ENCODE data around the gene REEP2. TPM values are rescaled to one million over a fixed set of nuclear protein-coding genes. Genes with fewer than 3 reads are reported as not detected.
"Not testable (repeated sequence)": the region's sequence is repeated elsewhere in the genome, so short reads cannot be mapped to it uniquely, and the experiment has no call there.

Gene REEP2, protein sequence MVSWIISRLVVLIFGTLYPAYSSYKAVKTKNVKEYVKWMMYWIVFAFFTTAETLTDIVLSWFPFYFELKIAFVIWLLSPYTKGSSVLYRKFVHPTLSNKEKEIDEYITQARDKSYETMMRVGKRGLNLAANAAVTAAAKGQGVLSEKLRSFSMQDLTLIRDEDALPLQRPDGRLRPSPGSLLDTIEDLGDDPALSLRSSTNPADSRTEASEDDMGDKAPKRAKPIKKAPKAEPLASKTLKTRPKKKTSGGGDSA
- total RNA-seq (8.1 TPM), polyA plus RNA-seq (ENCODE audit: insufficient read depth in 1 of 8, insufficient read length in 8 of 8, low replicate concordance in 1 of 8) (10 to 100 TPM in 7 of 8 donors, 1 to 10 TPM in 1; 9.0 to 23.2 (median 15.3) TPM)
- long read RNA-seq, donor 1, partial matches to known transcripts: 0 of 1 reads
- long read RNA-seq, donor 1, other reads (novel, unspliced or antisense): 0 of 1 reads
- long read RNA-seq, donor 2: 0 reads
- long read RNA-seq, donor 3, transcript REEP2-202 (8 exons, 2,170 nt): major isoform, 9 of 10 reads
- long read RNA-seq, donor 3, partial matches to known transcripts: 0 of 10 reads
- long read RNA-seq, donor 3, other reads (novel, unspliced or antisense): 0 of 10 reads
- long read RNA-seq, donor 4, partial matches to known transcripts: 0 of 4 reads
- long read RNA-seq, donor 4, other reads (novel, unspliced or antisense): 0 of 4 reads
- long read RNA-seq, donor 5, partial matches to known transcripts: 0 of 2 reads
- long read RNA-seq, donor 5, other reads (novel, unspliced or antisense): 0 of 2 reads
- long read RNA-seq, donor 6, transcript REEP2-202 (8 exons, 2,170 nt): major isoform, 5 of 6 reads
- long read RNA-seq, donor 6, partial matches to known transcripts: 0 of 6 reads
- long read RNA-seq, donor 6, other reads (novel, unspliced or antisense): 0 of 6 reads
- long read RNA-seq, donor 7, partial matches to known transcripts: 0 of 2 reads
- long read RNA-seq, donor 7, other reads (novel, unspliced or antisense): 0 of 2 reads
- long read RNA-seq, donor 8, partial matches to known transcripts: 0 of 3 reads
- long read RNA-seq, donor 8, other reads (novel, unspliced or antisense): 0 of 3 reads
- long read RNA-seq, donor 9, partial matches to known transcripts: 0 of 3 reads
- long read RNA-seq, donor 9, other reads (novel, unspliced or antisense): 0 of 3 reads
- long read RNA-seq, donor 10, partial matches to known transcripts: 0 of 4 reads
- long read RNA-seq, donor 10, other reads (novel, unspliced or antisense): 0 of 4 reads
- long read RNA-seq, donor 11, partial matches to known transcripts: 0 of 1 reads
- long read RNA-seq, donor 11, other reads (novel, unspliced or antisense): 0 of 1 reads

DNA sequence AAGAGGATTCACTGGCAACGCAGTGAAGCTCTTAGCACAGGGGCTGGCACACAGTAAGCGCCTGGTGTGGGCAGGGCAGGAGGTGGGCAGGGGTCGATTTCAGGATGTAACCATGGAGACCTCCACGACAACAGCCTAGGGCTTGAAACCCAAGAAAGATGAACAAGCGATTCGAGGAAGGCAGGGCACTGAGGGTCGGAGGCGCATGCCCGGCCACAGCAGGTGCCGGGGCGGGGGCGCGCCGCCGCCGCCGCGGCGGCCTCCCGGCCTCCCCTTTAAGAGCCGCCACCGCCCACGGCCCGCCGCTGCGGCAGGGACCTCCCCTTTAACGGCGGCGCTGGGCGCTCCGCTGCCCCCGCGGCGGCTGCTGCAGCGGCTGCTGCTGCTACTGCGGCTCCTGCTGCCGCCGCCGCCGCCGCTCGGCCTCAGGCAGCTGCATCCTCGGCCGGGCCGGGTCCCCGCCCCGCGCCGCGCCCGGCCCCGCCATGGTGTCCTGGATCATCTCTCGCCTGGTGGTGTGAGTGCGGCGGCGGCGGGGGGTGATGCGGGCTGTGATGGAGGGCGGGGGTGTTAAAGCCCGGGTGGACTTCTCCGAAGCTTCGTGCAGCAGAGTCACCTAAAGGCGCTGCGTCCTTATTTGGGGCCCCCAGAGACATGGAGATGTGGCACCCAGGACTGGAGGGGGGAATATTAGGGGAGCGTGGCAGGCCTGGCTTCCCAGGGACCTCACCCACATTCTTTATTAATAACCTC, at the start of gene REEP2:
REEP2 (plus strand) TSS at position 334 of the 753 bp plus-strand sequence; CDS start at position 486, 152 bp downstream.
- DNase-seq: peak; percentile 67
- Histone ChIP-seq H3K9me3 (replicated peaks; ENCODE audit: control insufficient read depth, low read depth, low read length) (no peaks in the 10 kb centered on the region), H3K27ac (ENCODE audit: low read length) (peak within 1 kb of the TSS; percentile 59), H3K27me3 (ENCODE audit: control insufficient read depth, insufficient read depth, low read length) (no peaks in the 10 kb centered on the region), H3K36me3 (ENCODE audit: control insufficient read depth, insufficient read depth, low read length) (peaks cover 14% of the 10 kb centered on the region), H3K4me1 (ENCODE audit: control insufficient read depth, insufficient read depth, low read length) (peaks cover 16% of the 10 kb centered on the region), H3K4me3 (ENCODE audit: low read length) (peak within 1 kb of the TSS; percentile 44)
- WGBS (ENCODE audit: insufficient coverage): under 1% methylated on average over 57 of the region's 65 CpGs

DNA sequence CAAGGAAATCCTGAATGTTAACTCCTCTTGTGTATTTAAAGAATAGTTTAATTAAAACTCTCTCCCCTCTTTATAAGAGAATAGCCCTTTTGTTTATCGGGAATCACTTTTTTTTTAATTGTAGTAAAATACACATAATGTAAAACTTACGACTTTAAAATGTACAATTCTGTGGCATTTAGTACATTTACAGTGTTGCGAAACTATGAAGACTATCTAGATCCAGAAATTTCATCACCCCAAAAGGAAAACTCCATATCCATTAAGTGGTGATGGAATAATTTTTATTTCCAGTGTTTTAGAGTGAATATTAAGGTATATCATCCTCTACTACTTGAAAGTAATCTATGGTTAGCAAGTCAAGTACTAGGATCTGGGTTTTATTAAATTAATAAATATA, 49.5 kb upstream of the REEP2 start:
- WGBS (ENCODE audit: insufficient coverage): no CpG with 5 or more reads among the region's 3 CpGs
- Histone ChIP-seq H3K36me3 (ENCODE audit: control insufficient read depth, insufficient read depth, low read length) (peaks cover 42% of the 10 kb centered on the region), H3K4me3 (ENCODE audit: low read length) (no peak overlapping the region), H3K4me1 (ENCODE audit: control insufficient read depth, insufficient read depth, low read length) (peaks cover 12% of the 10 kb centered on the region), H3K27ac (ENCODE audit: low read length) (no peak overlapping the region), H3K9me3 (replicated peaks; ENCODE audit: control insufficient read depth, low read depth, low read length) (no peaks in the 10 kb centered on the region), H3K27me3 (ENCODE audit: control insufficient read depth, insufficient read depth, low read length) (no peaks in the 10 kb centered on the region)
- DNase-seq: no peak

DNA sequence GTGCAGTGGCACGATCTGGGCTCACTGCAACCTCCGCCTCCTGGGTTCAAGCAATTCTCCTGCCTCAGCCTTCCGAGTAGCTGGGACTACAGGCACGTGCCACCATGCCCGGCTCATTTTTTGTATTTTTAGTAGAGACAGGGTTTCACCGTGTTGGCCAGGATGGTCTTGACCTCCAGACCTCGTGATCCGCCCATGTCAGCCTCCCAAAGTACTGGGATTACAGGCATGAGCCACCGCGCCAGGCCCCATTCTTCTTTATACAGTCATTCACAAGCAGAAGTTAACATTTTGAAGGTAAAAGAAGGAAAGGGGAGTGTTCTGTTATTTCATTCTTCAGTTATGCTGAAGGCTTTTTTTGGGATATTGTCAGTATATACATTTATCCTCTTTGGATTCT, 48.9 kb upstream of the REEP2 start:
- not testable (repeated sequence) for H3K27me3 ChIP-seq (ENCODE audit: control insufficient read depth, insufficient read depth, low read length); DNase-seq; H3K9me3 ChIP-seq (replicated peaks; ENCODE audit: control insufficient read depth, low read depth, low read length); H3K4me3 ChIP-seq (ENCODE audit: low read length); H3K27ac ChIP-seq (ENCODE audit: low read length)
- Histone ChIP-seq H3K36me3 (ENCODE audit: control insufficient read depth, insufficient read depth, low read length) (peaks cover 44% of the 10 kb centered on the region), H3K4me1 (ENCODE audit: control insufficient read depth, insufficient read depth, low read length) (peaks cover 12% of the 10 kb centered on the region)
- WGBS (ENCODE audit: insufficient coverage): 100% methylated on average over 3 of the region's 10 CpGs

DNA sequence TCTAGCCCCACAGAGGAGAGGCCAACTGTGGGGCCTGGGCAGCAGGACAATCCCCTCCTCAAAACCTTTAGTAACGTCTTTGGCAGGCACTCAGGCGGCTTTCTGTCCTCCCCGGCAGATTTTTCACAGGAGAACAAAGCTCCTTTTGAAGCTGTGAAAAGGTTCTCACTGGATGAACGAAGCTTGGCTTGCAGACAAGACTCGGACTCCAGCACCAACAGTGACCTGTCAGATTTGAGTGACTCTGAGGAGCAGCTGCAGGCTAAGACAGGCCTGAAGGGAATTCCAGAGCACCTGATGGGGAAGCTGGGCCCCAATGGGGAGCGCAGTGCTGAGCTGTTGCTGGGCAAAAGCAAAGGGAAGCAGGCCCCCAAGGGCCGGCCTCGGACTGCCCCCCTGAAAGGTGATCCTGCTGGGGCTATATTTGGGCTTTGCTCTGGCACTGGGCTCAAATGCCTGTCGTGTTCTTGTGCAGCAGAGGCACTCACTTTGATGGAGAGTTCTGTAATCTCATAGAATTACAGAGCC, 46.9 kb upstream of the REEP2 start:
- H3K27ac ChIP-seq (ENCODE audit: low read length): peak overlapping the region; percentile 87
- H3K27me3 ChIP-seq (ENCODE audit: control insufficient read depth, insufficient read depth, low read length): no peaks in the 10 kb centered on the region
- H3K9me3 ChIP-seq (replicated peaks; ENCODE audit: control insufficient read depth, low read depth, low read length): no peaks in the 10 kb centered on the region
- peak; percentile 86 for DNase-seq
- WGBS (ENCODE audit: insufficient coverage): 68% methylated on average over 8 of the region's 9 CpGs
- peak overlapping the region; percentile 22 for H3K4me3 ChIP-seq (ENCODE audit: low read length)
- H3K36me3 ChIP-seq (ENCODE audit: control insufficient read depth, insufficient read depth, low read length): peaks cover 45% of the 10 kb centered on the region
- peaks cover 12% of the 10 kb centered on the region for H3K4me1 ChIP-seq (ENCODE audit: control insufficient read depth, insufficient read depth, low read length)

DNA sequence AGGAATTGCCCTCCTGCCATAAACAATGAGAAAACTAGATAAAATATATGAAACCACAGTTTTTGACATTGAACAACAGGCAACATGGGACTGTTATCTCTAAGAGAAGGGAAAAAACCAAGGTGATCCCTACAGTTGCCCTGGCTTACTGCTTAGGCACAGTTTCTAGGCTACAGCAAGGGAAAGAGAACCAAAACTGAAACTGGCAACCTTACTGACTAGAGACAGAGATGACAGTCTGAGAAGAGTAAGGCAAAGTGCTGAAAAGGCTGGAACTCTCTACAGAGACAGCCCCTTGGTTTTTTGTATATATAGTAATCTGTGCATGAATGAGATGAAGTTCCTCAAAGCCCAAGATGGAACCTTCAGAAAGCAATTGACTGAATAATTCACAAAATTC, 36.2 kb upstream of the REEP2 start:
- H3K36me3 ChIP-seq (ENCODE audit: control insufficient read depth, insufficient read depth, low read length): peaks cover 62% of the 10 kb centered on the region
- no peak overlapping the region for H3K27ac ChIP-seq (ENCODE audit: low read length)
- no peaks in the 10 kb centered on the region for H3K9me3 ChIP-seq (replicated peaks; ENCODE audit: control insufficient read depth, low read depth, low read length)
- DNase-seq: peak; percentile 27
- no peak overlapping the region for H3K4me3 ChIP-seq (ENCODE audit: low read length)
- H3K4me1 ChIP-seq (ENCODE audit: control insufficient read depth, insufficient read depth, low read length): no peaks in the 10 kb centered on the region
- H3K27me3 ChIP-seq (ENCODE audit: control insufficient read depth, insufficient read depth, low read length): no peaks in the 10 kb centered on the region

DNA sequence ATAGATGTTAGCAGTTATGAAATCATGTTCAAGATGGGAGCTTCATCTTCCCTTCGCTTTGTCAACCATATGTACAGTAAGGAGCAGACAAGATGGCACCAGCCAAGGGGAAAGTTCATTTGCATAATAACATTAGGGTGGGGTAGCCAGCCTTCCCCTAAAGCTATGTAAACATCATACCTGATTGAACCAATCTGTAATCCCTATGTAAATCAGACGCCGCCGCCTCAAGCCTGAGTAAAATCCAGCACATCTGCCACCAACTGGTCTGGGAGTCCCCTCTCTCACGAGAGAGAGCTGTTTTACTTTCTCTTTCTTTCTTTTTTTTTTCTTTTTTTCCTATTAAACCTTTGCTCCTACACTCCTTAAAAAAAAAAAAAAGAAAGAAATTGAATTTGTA, 30.8 kb upstream of the REEP2 start:
- Histone ChIP-seq H3K27me3 (ENCODE audit: control insufficient read depth, insufficient read depth, low read length) (no peaks in the 10 kb centered on the region), H3K9me3 (replicated peaks; ENCODE audit: control insufficient read depth, low read depth, low read length) (no peaks in the 10 kb centered on the region), H3K4me3 (ENCODE audit: low read length) (no peak overlapping the region), H3K4me1 (ENCODE audit: control insufficient read depth, insufficient read depth, low read length) (no peaks in the 10 kb centered on the region), H3K36me3 (ENCODE audit: control insufficient read depth, insufficient read depth, low read length) (peaks cover 41% of the 10 kb centered on the region), H3K27ac (ENCODE audit: low read length) (no peak overlapping the region)
- 89% methylated on average over 3 of the region's 5 CpGs for WGBS (ENCODE audit: insufficient coverage)
- no peak for DNase-seq

DNA sequence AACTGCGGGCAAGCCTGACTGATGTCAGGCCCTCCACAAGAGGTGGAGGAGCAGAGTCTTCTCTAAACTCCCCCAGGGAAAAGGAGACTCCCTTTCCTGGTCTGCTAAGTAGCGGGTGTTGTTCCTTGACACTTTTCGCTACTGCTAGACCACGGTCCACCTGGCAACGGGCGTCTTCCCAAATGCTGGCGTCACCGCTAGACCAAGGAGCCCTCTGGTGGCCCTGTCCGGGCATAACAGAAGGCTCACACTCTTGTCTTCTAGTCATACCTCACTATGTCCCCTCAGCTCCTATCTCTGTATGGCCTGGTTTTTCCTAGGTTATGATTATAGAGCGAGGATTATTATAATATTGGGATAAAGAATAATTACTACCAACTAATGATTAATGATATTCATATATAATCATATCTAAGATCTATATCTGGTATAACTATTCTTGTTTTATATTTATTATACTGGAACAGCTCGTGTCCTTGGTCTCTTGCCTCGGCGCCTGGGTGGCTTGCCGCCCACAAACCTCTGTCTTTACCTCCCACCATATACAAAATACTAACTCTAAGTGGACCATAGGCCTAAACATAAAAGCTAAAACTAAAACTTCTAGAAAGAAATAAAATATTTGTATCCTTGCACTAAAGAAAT, 27.7 kb upstream of the REEP2 start:
- 65% methylated on average over 6 of the region's 14 CpGs for WGBS (ENCODE audit: insufficient coverage)
- not testable (repeated sequence) for H3K4me1 ChIP-seq (ENCODE audit: control insufficient read depth, insufficient read depth, low read length)

DNA sequence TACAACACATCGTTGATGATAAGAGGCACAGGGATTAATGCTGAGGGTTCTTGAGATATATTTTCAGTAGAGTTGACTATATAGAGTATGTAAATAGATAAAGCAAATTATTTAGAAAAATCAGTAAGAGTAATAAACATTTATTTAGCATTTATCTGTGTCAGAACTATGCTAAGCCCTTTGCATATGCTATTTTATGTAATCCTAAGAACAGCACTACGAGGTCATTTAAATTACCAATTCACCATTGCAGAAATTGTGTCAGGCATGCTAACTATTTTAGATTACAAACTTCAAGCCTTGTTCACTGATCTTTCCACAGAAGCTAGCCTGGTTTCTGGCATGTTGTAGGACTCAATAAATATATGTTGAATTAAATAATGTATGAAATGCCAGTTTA, 20.4 kb upstream of the REEP2 start:
- DNase-seq: no peak
- H3K27ac ChIP-seq (ENCODE audit: low read length): no peak overlapping the region

More for the DNA sequence above, 27.7 kb upstream of the REEP2 start:
- H3K36me3 ChIP-seq (ENCODE audit: control insufficient read depth, insufficient read depth, low read length): peaks cover 50% of the 10 kb centered on the region
- DNase-seq; H3K4me3 ChIP-seq (ENCODE audit: low read length); H3K27me3 ChIP-seq (ENCODE audit: control insufficient read depth, insufficient read depth, low read length); H3K27ac ChIP-seq (ENCODE audit: low read length); H3K9me3 ChIP-seq (replicated peaks; ENCODE audit: control insufficient read depth, low read depth, low read length): not testable (repeated sequence)

DNA sequence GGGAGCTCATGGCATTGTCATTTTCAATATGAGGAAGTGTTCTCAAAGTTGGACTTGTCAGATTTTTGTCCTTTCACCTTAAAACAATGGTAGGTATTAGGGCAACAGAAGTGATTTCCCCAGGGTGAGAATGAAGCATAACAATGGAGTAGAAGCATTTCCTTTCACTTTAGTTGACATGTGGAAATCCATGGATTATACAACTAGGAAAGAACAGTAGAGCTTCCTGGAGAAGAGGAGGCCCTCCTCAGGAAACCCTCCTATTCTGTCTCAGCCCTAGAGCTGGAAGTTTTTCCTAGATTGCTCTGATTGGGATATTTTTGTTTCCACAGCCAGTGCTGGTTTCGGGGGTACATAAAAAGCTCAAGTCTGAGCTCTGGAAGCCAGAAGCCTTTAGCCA, 13.8 kb upstream of the REEP2 start:
- H3K4me3 ChIP-seq (ENCODE audit: low read length): no peak overlapping the region
- no peaks in the 10 kb centered on the region for H3K9me3 ChIP-seq (replicated peaks; ENCODE audit: control insufficient read depth, low read depth, low read length)
- no peaks in the 10 kb centered on the region for H3K27me3 ChIP-seq (ENCODE audit: control insufficient read depth, insufficient read depth, low read length)
- no peak overlapping the region for H3K27ac ChIP-seq (ENCODE audit: low read length)
- 100% methylated on average over 1 of the region's 1 CpG for WGBS (ENCODE audit: insufficient coverage)
- peaks cover 73% of the 10 kb centered on the region for H3K36me3 ChIP-seq (ENCODE audit: control insufficient read depth, insufficient read depth, low read length)
- no peaks in the 10 kb centered on the region for H3K4me1 ChIP-seq (ENCODE audit: control insufficient read depth, insufficient read depth, low read length)
- DNase-seq: no peak

More for the DNA sequence above, 20.4 kb upstream of the REEP2 start:
- Histone ChIP-seq H3K36me3 (ENCODE audit: control insufficient read depth, insufficient read depth, low read length) (peaks cover 78% of the 10 kb centered on the region), H3K9me3 (replicated peaks; ENCODE audit: control insufficient read depth, low read depth, low read length) (no peaks in the 10 kb centered on the region), H3K4me3 (ENCODE audit: low read length) (no peak overlapping the region), H3K4me1 (ENCODE audit: control insufficient read depth, insufficient read depth, low read length) (no peaks in the 10 kb centered on the region), H3K27me3 (ENCODE audit: control insufficient read depth, insufficient read depth, low read length) (no peaks in the 10 kb centered on the region)
- WGBS (ENCODE audit: insufficient coverage): no CpG with 5 or more reads among the region's 2 CpGs
